ENCODE results near the gene KCNC1. TPM values are rescaled to one million over a fixed set of nuclear protein-coding genes. Genes with fewer than 3 reads are reported as not detected.
A peak's percentile ranks its signal among the peaks of the same experiment; 100 is the strongest.

The KCNC1 gene
- total and polyA plus RNA-seq, 2 donors (not counting 1 experiment from before 2014, with no cell fraction given) = under 0.01 TPM; not detected in 1

- no peaks in the 10 kb centered on the region for H3K79me2 ChIP-seq (ENCODE audit: control insufficient read depth, insufficient read depth, low read length)
These were observed 81.8 kb downstream of the KCNC1 start for GRCh38 chr11:17816232-17816931.

GRCh38 chr11:17821648-17822400, 87.2 kb downstream of the KCNC1 start:
- Histone ChIP-seq H4K20me1 (ENCODE audit: control insufficient read depth, extremely low read depth, insufficient read depth, low read length) (no peaks in the 10 kb centered on the region), H3K4me3 (replicated peaks in 1 of 4; ENCODE audit: control extremely low read depth in 1 of 4, insufficient read depth in 1 of 4, low read depth in 3 of 4, low read length in 4 of 4) (no peak overlapping the region), H3K9ac (ENCODE audit: insufficient read depth, low read length) (no peak overlapping the region), H3K4me1 (ENCODE audit: control insufficient read depth, extremely low read depth, insufficient read depth, low read length) (peaks cover 2% of the 10 kb centered on the region), H3K36me3 (ENCODE audit: control insufficient read depth, insufficient read depth, low read length) (no peaks in the 10 kb centered on the region), H3K79me2 (ENCODE audit: control insufficient read depth, insufficient read depth, low read length) (no peaks in the 10 kb centered on the region), H3K4me2 (ENCODE audit: extremely low read depth, insufficient read depth, low read length) (no peak overlapping the region), H3K27ac (ENCODE audit: insufficient read depth, low read length) (no peak overlapping the region), H2AFZ (ENCODE audit: low read length) (no peak overlapping the region), H3K27me3 (ENCODE audit: control insufficient read depth, insufficient read depth, low read length) (no peaks in the 10 kb centered on the region), H3K9me3 (ENCODE audit: control insufficient read depth, insufficient read depth, low read depth, low read length) (no peaks in the 10 kb centered on the region)
- peak; percentile 62 to 90 for DNase-seq (ENCODE audit: low read depth in 2 of 2)
- TF ChIP-seq EZH2 (IDR thresholded peaks at IDR 0.05; ENCODE audit: low read length, missing control alignments) = no peak
- no peak for TF ChIP-seq CTCF (conservative IDR thresholded peaks at IDR 0.05 in 1 of 2, IDR thresholded peaks at IDR 0.05 in 1 of 2; ENCODE audit: low read depth in 1 of 2, low read length in 2 of 2)

More at GRCh38 chr11:17816232-17816931, 81.8 kb downstream of the KCNC1 start:
- Histone ChIP-seq H3K4me3 (replicated peaks in 1 of 4; ENCODE audit: control extremely low read depth in 1 of 4, insufficient read depth in 1 of 4, low read depth in 3 of 4, low read length in 4 of 4) (no peak overlapping the region), H3K4me1 (ENCODE audit: control insufficient read depth, extremely low read depth, insufficient read depth, low read length) (no peaks in the 10 kb centered on the region), H2AFZ (ENCODE audit: low read length) (no peak overlapping the region), H3K36me3 (ENCODE audit: control insufficient read depth, insufficient read depth, low read length) (no peaks in the 10 kb centered on the region), H3K9me3 (ENCODE audit: control insufficient read depth, insufficient read depth, low read depth, low read length) (no peaks in the 10 kb centered on the region), H3K9ac (ENCODE audit: insufficient read depth, low read length) (no peak overlapping the region), H3K27ac (ENCODE audit: insufficient read depth, low read length) (no peak overlapping the region), H3K27me3 (ENCODE audit: control insufficient read depth, insufficient read depth, low read length) (no peaks in the 10 kb centered on the region), H3K4me2 (ENCODE audit: extremely low read depth, insufficient read depth, low read length) (no peak overlapping the region), H4K20me1 (ENCODE audit: control insufficient read depth, extremely low read depth, insufficient read depth, low read length) (no peaks in the 10 kb centered on the region)
- TF ChIP-seq CTCF (conservative IDR thresholded peaks at IDR 0.05 in 1 of 2, IDR thresholded peaks at IDR 0.05 in 1 of 2; ENCODE audit: low read depth in 1 of 2, low read length in 2 of 2) (no peak), EZH2 (IDR thresholded peaks at IDR 0.05; ENCODE audit: low read length, missing control alignments) (no peak)
- DNase-seq (ENCODE audit: low read depth in 2 of 2) = peak in 1 of 2 donors; percentile 11

GRCh38 chr11:17822401-17822781, 87.8 kb downstream of the KCNC1 start:
- TF ChIP-seq CTCF (conservative IDR thresholded peaks at IDR 0.05 in 1 of 2, IDR thresholded peaks at IDR 0.05 in 1 of 2; ENCODE audit: low read depth in 1 of 2, low read length in 2 of 2) = no peak
- no peak for TF ChIP-seq EZH2 (IDR thresholded peaks at IDR 0.05; ENCODE audit: low read length, missing control alignments)
- H3K9me3 ChIP-seq (ENCODE audit: control insufficient read depth, insufficient read depth, low read depth, low read length) = no peaks in the 10 kb centered on the region
- no peak overlapping the region for H3K4me2 ChIP-seq (ENCODE audit: extremely low read depth, insufficient read depth, low read length)
- H3K9ac ChIP-seq (ENCODE audit: insufficient read depth, low read length) = no peak overlapping the region
- H3K27me3 ChIP-seq (ENCODE audit: control insufficient read depth, insufficient read depth, low read length) = no peaks in the 10 kb centered on the region
- no peak for DNase-seq (ENCODE audit: low read depth in 2 of 2)
- H3K27ac ChIP-seq (ENCODE audit: insufficient read depth, low read length) = no peak overlapping the region
- no peaks in the 10 kb centered on the region for H3K79me2 ChIP-seq (ENCODE audit: control insufficient read depth, insufficient read depth, low read length)
- H2AFZ ChIP-seq (ENCODE audit: low read length) = no peak overlapping the region
- no peaks in the 10 kb centered on the region for H3K36me3 ChIP-seq (ENCODE audit: control insufficient read depth, insufficient read depth, low read length)
- H3K4me3 ChIP-seq (replicated peaks in 1 of 4; ENCODE audit: control extremely low read depth in 1 of 4, insufficient read depth in 1 of 4, low read depth in 3 of 4, low read length in 4 of 4) = no peak overlapping the region
- peaks cover 2% of the 10 kb centered on the region for H3K4me1 ChIP-seq (ENCODE audit: control insufficient read depth, extremely low read depth, insufficient read depth, low read length)
- H4K20me1 ChIP-seq (ENCODE audit: control insufficient read depth, extremely low read depth, insufficient read depth, low read length) = no peaks in the 10 kb centered on the region
